Gastroesophageal sphincter (tissue), 3 donors: ENCODE data around the gene FBXW12.

Source experiments
- CTCF ChIP-seq, 4 experiments: fragments of 200-600 bp in 2 of 4; fragments of 450-650 bp in 2 of 4; sonication (generic) in 1 of 4; IDR thresholded peaks; one replicate each; pipeline ENCODE4 v1.5.1; 2017 to 2019; ENCODE audit warnings: antibody characterized with exemption in 4 of 4, mild to moderate bottlenecking in 2 of 4, moderate library complexity in 2 of 4
- POLR2A ChIP-seq, 2 donors: fragments of 450-650 bp; IDR thresholded peaks; one replicate each; pipeline ENCODE4 v1.6.1; 2017; ENCODE audit warnings: antibody characterized with exemption in 2 of 2, mild to moderate bottlenecking in 2 of 2, moderate library complexity in 1 of 2
- POLR2AphosphoS5 ChIP-seq: sonication (generic); formaldehyde crosslinking; IDR thresholded peaks from one replicate; pipeline ENCODE4 v1.6.1; 2017; ENCODE audit warnings: antibody characterized with exemption

- TF ChIP-seq CTCF (IDR thresholded peaks at IDR 0.05) = no peak
- peak; percentile 98 for TF ChIP-seq POLR2AphosphoS5
- TF ChIP-seq POLR2A (IDR thresholded peaks at IDR 0.05) = peak; percentile 92 to 93
Measured at GRCh38 chr3:48439820-48440589, 68.0 kb downstream of the FBXW12 start, which contains the start of the genes CCDC51 and TMA7.
